GM21619 (cell line): Measurements from ENCODE around the gene EVL.

Experiments
- ATAC-seq: cut with Tn5 transposase; IDR thresholded peaks from one replicate; pipeline ENCODE4 v1.9.1; 2021; ENCODE audit not compliant: unreplicated experiment

Gene EVL

GRCh38 chr14:100126401-100126800, 61.2 kb downstream of the EVL start:
- ATAC-seq = no peak

- no peak for ATAC-seq
These were observed 62.7 kb downstream of the EVL start for GRCh38 chr14:100127853-100128455.

GRCh38 chr14:100128688-100129087, 63.5 kb downstream of the EVL start:
- ATAC-seq = no peak

GRCh38 chr14:100129161-100129589, 64.0 kb downstream of the EVL start:
- no peak for ATAC-seq

- ATAC-seq = no peak
These were observed 65.3 kb downstream of the EVL start for GRCh38 chr14:100130521-100130920.

- ATAC-seq = no peak
These were observed 66.0 kb downstream of the EVL start for GRCh38 chr14:100131181-100131580.

- no peak for ATAC-seq
These were observed 67.1 kb downstream of the EVL start for GRCh38 chr14:100132161-100132902.

- ATAC-seq = no peak
These were observed 67.8 kb downstream of the EVL start for GRCh38 chr14:100132903-100133510.

- no peak for ATAC-seq
These were observed 69.4 kb downstream of the EVL start for GRCh38 chr14:100134586-100134985.

- ATAC-seq = no peak
These were observed 69.9 kb downstream of the EVL start for GRCh38 chr14:100135073-100135472.

- ATAC-seq = no peak
These were observed 70.6 kb downstream of the EVL start for GRCh38 chr14:100135784-100136183.

GRCh38 chr14:100137173-100137572, 72.0 kb downstream of the EVL start:
- no peak for ATAC-seq

- ATAC-seq = peak; percentile 64
These were observed 73.0 kb downstream of the EVL start for GRCh38 chr14:100138082-100138787.

GRCh38 chr14:100138955-100139354, 73.7 kb downstream of the EVL start:
- ATAC-seq = no peak

GRCh38 chr14:100140452-100141078, 75.3 kb downstream of the EVL start:
- ATAC-seq = no peak

GRCh38 chr14:100141098-100141497, 75.9 kb downstream of the EVL start:
- ATAC-seq = no peak

- no peak for ATAC-seq
These were observed 77.1 kb downstream of the EVL start for GRCh38 chr14:100142073-100143040.

GRCh38 chr14:100143523-100143922, 78.3 kb downstream of the EVL start:
- ATAC-seq = no peak

- no peak for ATAC-seq
These were observed 78.7 kb downstream of the EVL start for GRCh38 chr14:100143934-100144333.

- no peak for ATAC-seq
These were observed 79.4 kb downstream of the EVL start for GRCh38 chr14:100144645-100144995.
